ENCODE measurements around the gene C1QB.

The C1QB gene

DNA sequence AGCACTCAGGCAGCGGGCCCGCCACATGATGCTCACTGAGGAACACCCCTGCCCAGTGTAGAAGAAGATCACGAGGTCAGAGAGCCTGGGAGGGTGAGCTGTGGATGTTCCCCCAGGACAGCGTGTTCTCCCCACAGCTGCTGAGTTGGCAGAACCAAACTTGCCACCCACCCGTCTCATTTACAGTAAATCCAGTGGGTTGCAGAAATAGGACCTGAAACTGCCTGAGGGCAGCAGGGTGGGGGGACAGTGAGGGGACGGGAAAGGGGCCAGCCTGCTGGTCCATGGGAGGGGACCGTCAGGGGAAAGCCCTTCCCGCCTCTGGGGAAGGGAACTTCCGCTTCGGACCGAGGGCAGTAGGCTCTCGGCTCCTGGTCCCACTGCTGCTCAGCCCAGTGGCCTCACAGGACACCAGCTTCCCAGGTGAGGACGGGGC lies at the start of gene C1QB:
TSS of gene C1QB (plus strand) at position 356 of the 436 bp plus-strand sequence. CDS start 6,227 bp downstream, outside the sequence.
- DNase-seq, result no peak

DNA sequence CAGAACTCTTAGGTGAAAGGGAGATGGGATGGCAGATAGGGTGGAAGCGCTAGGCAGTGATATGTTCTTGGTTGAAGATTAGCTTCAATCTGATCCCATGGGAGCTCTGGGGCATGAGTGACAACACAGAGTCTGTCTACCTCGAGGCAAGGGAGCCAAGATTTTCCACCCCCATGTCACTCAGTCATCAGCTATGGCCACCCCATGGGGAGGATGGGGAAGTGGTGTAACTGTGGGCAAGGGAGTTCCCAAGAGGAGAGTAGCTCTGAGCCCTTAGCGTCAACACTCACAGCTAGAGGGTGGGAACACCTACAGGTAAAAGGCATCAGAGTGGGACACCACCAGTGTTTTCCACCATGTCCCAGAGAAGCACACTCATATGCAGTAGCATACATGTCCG lies 46.9 kb upstream of the C1QB start:
- DNase-seq, result no peak

GRCh38 chr1:22607154-22607553 lies 45.9 kb upstream of the C1QB start:
- no peak for DNase-seq

GRCh38 chr1:22608361-22608760 lies 44.7 kb upstream of the C1QB start:
- no peak for DNase-seq

GRCh38 chr1:22609291-22609690 lies 43.7 kb upstream of the C1QB start:
- no peak for DNase-seq

DNA sequence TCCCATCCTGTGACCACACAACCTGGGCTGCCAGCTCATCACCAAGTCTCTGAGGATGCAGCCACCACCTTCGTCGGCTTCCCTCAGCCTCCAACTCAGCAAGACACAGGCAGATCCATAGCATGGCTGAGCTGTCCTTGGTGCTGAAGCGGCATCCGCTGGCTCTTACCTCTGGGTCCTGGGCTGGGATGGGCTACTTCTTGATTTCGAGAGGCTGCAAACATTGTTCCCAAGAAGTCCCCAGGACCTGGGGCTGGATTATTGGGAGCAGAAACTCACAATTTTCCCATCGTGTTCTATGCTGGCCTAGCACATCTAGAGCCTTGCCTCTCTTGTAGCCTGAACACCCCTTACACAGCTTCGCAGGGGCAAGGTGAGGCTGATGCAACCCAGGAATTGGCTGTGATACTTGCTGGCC lies 41.5 kb upstream of the C1QB start:
- DNase-seq, result no peak

GRCh38 chr1:22612671-22613571 lies 40.1 kb upstream of the C1QB start:
- DNase-seq, result no peak

GRCh38 chr1:22613572-22613918 lies 39.5 kb upstream of the C1QB start:
- DNase-seq, result no peak

DNA sequence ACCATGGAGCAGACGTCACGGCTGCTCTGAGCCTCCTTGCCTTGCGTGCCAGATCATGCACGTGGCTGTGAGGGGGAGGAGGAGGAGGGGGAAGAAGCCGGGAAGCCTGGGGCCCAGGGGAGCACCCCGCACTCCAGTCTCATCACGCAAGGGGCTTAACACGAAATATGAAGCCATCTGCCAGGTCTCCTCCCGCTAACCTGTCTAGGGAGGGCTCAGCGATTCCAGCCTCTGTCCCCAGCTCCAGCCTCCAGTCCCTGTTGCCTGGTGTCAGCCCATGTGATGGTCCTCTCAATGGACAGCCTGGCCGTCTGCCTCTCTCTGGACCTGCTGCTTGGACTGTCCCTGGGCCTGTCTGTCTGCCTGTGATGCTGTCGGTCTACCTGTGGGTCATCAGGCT lies 39.1 kb upstream of the C1QB start:
- DNase-seq, result no peak

- no peak for DNase-seq
These were observed 37.1 kb upstream of the C1QB start for GRCh38 chr1:22615886-22616285.

GRCh38 chr1:22616571-22616970 lies 36.5 kb upstream of the C1QB start:
- no peak for DNase-seq

- no peak for DNase-seq
These were observed 35.0 kb upstream of the C1QB start for GRCh38 chr1:22618056-22618455.

GRCh38 chr1:22619252-22619651 lies 33.8 kb upstream of the C1QB start:
- DNase-seq, result no peak

DNA sequence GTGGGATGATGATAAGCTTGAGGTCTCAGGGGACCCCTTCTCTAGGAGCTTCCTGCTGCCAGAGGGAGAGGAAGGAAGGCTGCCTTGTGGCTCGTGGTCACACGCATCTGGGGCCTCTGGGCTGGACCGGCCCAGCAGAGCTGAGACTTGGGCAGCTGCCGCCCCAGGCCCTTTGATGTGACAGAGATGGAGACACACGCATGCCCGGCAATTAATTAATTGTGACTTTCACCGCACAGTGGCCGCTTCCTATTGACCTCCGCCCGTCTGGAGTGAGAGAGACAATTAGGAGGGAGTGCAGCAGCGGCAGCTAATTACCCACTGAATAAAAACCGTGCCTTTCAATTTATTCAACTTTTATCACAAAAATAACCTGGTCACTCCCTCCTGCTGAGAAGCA lies 33.2 kb upstream of the C1QB start:
- no peak for DNase-seq

DNA sequence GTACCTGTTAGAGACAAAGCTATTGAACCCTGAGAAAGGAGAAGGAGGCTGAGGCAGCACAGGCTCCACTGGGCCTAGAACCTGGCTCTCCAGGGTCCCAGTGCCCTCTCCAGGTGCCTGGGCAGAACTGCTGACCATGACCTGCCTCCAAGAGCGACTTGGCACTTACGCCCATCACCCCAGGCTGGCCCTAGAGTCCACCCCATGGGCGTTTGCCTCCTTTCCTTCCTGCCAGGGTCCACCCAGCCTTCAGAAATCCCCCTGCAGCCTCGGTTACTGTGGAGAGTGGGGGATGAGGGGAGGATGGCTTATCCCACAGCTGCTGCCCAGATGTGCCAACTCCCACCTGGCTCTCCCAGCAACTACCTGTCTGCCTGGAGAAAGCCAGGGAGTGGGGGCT lies 31.3 kb upstream of the C1QB start:
- DNase-seq, result no peak

DNA sequence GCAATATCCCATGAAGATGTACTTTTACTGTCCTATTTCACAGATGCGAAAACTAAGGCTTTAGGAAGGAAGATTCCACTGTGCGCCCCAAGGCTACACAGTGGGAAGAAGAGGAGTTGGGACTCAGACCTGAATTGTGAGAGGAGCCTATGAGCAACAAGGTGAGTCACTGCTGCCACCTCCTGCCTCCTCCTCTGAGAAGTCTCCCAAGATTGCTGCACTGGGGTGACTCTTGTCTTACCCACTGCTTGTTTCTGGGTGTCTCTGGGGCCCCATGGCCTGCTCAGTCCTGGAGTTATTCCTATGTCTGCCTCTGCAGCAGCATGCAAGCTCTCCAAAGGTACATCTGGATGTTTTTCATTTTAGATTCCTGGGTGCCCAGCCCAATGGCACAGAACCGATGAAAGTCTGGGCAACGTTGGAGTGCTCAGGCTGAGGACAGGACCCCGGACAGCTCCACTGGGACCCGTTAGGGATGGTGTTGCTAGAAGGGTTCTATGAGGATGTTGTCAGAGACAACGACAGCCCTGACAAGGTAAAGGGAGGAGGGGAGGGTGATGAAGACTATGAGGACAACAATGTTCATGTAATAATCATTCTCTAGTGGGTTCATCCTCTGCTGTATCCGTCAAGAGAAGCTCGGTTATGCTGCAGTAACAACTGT lies 27.6 kb upstream of the C1QB start:
- no peak for DNase-seq

- no peak for DNase-seq
These were observed 26.5 kb upstream of the C1QB start for GRCh38 chr1:22626237-22627157.

DNA sequence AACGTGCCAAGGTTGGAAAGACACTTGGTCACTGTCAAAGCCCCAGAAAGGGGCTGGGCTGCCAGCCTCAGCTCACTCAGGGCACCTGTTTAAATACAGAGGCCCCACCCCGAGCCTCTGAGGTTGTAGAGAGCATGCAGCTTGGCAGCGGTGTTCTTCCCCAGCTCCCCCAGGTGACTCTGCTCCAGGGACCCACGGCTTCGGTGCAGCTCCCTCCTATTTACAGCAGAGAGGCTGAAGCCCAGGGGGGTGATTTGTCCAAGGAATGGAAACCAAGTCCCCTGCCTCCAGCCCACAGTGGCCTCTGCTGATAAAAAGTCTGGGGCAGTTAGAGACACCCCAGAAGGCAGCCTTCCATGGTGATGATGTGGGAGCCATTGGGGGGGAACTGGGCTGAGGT lies 25.7 kb upstream of the C1QB start:
- no peak for DNase-seq

DNA sequence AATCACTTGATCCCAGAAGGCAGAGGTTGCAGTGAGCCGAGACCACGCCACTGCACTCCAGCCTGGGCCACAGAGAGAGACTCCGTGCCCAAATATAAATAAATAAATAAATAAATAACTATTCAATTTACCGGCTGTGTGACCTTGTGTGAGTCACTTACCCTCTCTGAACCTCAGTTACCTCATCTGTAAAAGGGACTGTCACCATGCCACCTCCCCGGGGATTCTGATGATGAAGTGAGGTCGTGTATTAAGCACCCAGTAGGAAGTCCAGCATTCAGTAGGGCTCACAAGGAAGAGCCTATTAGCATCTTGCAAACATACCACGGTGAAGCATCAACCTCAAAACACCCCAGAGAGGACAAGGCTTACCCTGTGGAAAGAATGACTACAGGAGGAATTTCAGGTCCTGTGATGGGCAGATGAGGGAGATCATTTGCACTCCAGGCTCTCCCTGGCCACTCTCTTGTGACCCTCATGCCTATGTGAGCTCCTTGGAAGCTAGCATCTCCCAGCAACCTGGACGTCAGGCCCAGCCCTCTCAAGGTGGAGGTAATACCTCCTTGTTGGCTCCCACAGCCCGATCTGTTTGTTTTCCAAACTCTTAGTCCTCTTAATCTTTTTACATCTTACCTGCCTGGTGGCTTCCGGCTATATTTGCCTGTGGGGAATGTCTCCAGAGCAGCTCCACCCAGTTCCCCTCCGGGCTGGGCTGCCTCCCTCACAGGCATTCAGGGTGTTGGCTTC lies 24.2 kb upstream of the C1QB start:
- DNase-seq, result no peak

- DNase-seq, result no peak
These were observed 23.1 kb upstream of the C1QB start for GRCh38 chr1:22629886-22630285.

- DNase-seq, result no peak
These were observed 19.2 kb upstream of the C1QB start for GRCh38 chr1:22633697-22634463.

DNA sequence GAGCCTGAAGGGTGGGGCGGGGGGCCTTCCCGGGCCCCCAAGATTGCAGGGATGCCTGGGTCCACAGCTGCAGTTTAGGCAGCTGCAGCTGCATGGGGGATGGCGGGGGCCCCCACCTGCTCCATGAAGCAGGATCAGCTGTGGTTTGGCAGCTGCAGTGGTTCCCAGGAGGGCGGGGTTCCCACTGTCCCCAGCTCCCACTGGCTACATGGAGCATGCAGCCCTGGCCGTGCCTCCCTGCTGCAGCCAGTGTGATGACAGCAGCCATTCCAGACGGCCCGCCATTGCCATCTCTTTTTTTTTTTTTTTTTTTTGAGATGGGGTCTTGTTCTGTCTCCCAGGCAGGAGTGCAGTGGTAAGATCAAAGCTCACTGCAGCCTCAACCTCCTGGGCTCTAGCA lies 17.6 kb upstream of the C1QB start:
- DNase-seq, result no peak
